ENCODE results near the gene JUN. TPM values are rescaled to one million over a fixed set of nuclear protein-coding genes. Genes with fewer than 3 reads are reported as not detected.

The JUN gene
- total RNA-seq, 1 experiment from 2014 or later, result 63.7 TPM

- DNase-seq (ENCODE audit: low read depth), result peak; percentile 94
Observed at GRCh38 chr1:58784758-58785441, 1.1 kb upstream of the JUN start.

- peak; percentile 54 for DNase-seq (ENCODE audit: low read depth)
Observed at GRCh38 chr1:58783090-58783992, 506 bp downstream of the JUN start.

- peak; percentile 54 for DNase-seq (ENCODE audit: low read depth)
Observed at GRCh38 chr1:58782178-58783089, 1.4 kb downstream of the JUN start.

- DNase-seq (ENCODE audit: low read depth), result peak; percentile 80
Observed at GRCh38 chr1:58781541-58782177, 2.2 kb downstream of the JUN start.

- no peak for DNase-seq (ENCODE audit: low read depth)
Observed at GRCh38 chr1:58780836-58781452, 2.9 kb downstream of the JUN start.

GRCh38 chr1:58780411-58780810, 3.4 kb downstream of the JUN start:
- DNase-seq (ENCODE audit: low read depth), result no peak

- peak; percentile 66 for DNase-seq (ENCODE audit: low read depth)
Observed at GRCh38 chr1:58779801-58780382, 4.0 kb downstream of the JUN start.

- DNase-seq (ENCODE audit: low read depth), result no peak
Observed at GRCh38 chr1:58779059-58779754, 4.6 kb downstream of the JUN start.

GRCh38 chr1:58778385-58779000, 5.4 kb downstream of the JUN start:
- DNase-seq (ENCODE audit: low read depth), result no peak

GRCh38 chr1:58774027-58774426, 9.8 kb downstream of the JUN start:
- DNase-seq (ENCODE audit: low read depth), result no peak

GRCh38 chr1:58773406-58773840, 10.4 kb downstream of the JUN start:
- peak; percentile 94 for DNase-seq (ENCODE audit: low read depth)

GRCh38 chr1:58769809-58770320, 14.0 kb downstream of the JUN start:
- no peak for DNase-seq (ENCODE audit: low read depth)

GRCh38 chr1:58768971-58769808, 14.7 kb downstream of the JUN start:
- peak; percentile 75 for DNase-seq (ENCODE audit: low read depth)

- peak; percentile 74 for DNase-seq (ENCODE audit: low read depth)
Observed at GRCh38 chr1:58768191-58768731, 15.6 kb downstream of the JUN start.

- no peak for DNase-seq (ENCODE audit: low read depth)
Observed at GRCh38 chr1:58767143-58767542, 16.7 kb downstream of the JUN start.

- DNase-seq (ENCODE audit: low read depth), result no peak
Observed at GRCh38 chr1:58765441-58765840, 18.4 kb downstream of the JUN start.

- peak; percentile 43 for DNase-seq (ENCODE audit: low read depth)
Observed at GRCh38 chr1:58765006-58765405, 18.8 kb downstream of the JUN start.
